GM12878 (cell line): Measurements from ENCODE around the gene RASAL1. TPM values are rescaled to one million over a fixed set of nuclear protein-coding genes. Genes with fewer than 3 reads are reported as not detected.

Experiments
- ATAC-seq: fragments of 200-7000 bp; cut with Tn5 transposase; 3 replicates; pipeline ENCODE4 v1.9.1; 2020; ENCODE audit warnings: mild to moderate bottlenecking, moderate library complexity
- BruUV-seq: library from RNA; stranded (reverse); fragments of 400-500 nt; replicated peaks from 2 replicates; lab custom pipeline; 2021; lab: Mats Ljungman, UMichigan
- CTCF ChIA-PET: fragments of 300-600 bp; sonication (Branson Sonifier 250); formaldehyde crosslinking; extraction: SDS; loops from one replicate; lab custom pipeline; 2021; ENCODE audit warnings: inconsistent platforms; lab: Yijun Ruan, JAX
- POLR2A ChIA-PET: fragments of 350-600 bp; formaldehyde crosslinking; extraction: SDS; loops from one replicate; lab custom pipeline; 2021; ENCODE audit warnings: inconsistent platforms; lab: Charles Lee
- RAD21 ChIA-PET: fragments of 300-600 bp; sonication (Branson Sonifier 250); formaldehyde crosslinking; loops from one replicate; lab custom pipeline; 2023; ENCODE audit warnings: antibody characterized with exemption; ENCODE audit not compliant: unreplicated experiment; lab: Charles Lee
- SMC1A ChIA-PET: fragments of 300-600 bp; sonication (Branson Sonifier 250); formaldehyde crosslinking; loops from one replicate; lab custom pipeline; 2023; ENCODE audit not compliant: unreplicated experiment, uncharacterized antibody; lab: Charles Lee
- DNase-seq: peaks from one replicate; pipeline ENCODE4 v3.0.0-alpha.2; 2011; ENCODE audit warnings: low read depth, low spot score
- FAIRE-seq: peaks from 3 replicates; lab custom pipeline; 2011; peaks lifted over from hg19 to GRCh38; lab: Jason Lieb, UNC
- H2AFZ ChIP-seq: 2 replicates; pipeline ENCODE4 v1.6.0; 2011; ENCODE audit warnings: low read depth, low read length, control low read depth; ENCODE audit not compliant: control insufficient read depth
- H3K27ac ChIP-seq: 2 replicates; pipeline ENCODE4 v1.5.1; 2011; ENCODE audit warnings: control low read depth; ENCODE audit not compliant: control insufficient read depth, insufficient read depth
- H3K27me3 ChIP-seq, 2 experiments: replicated peaks in 1 of 2; 2 replicates each; pipeline versions ENCODE4 v1.6.0 to v1.6.1; 2011; ENCODE audit warnings: low read length in 1 of 2; ENCODE audit not compliant: control insufficient read depth in 2 of 2, insufficient read depth in 2 of 2
- H3K36me3 ChIP-seq, 2 experiments: 2 replicates each; pipeline ENCODE4 v1.5.1; 2011; ENCODE audit warnings: low read length in 1 of 2; ENCODE audit not compliant: control insufficient read depth in 2 of 2, insufficient read depth in 2 of 2
- H3K4me1 ChIP-seq: 2 replicates; pipeline ENCODE4 v1.6.1; 2011; ENCODE audit warnings: mild to moderate bottlenecking, low read length, moderate library complexity, mixed read lengths; ENCODE audit not compliant: control insufficient read depth, insufficient read depth
- H3K4me2 ChIP-seq: 2 replicates; pipeline ENCODE4 v1.6.0; 2011; ENCODE audit warnings: control low read depth; ENCODE audit not compliant: control insufficient read depth, insufficient read depth
- H3K4me3 ChIP-seq: fragments of 200-600 bp; sonication (generic); 2 replicates; pipeline ENCODE4 v1.5.1; 2016
- H3K79me2 ChIP-seq: 2 replicates; pipeline ENCODE4 v1.6.0; 2011; ENCODE audit warnings: low read length; ENCODE audit not compliant: control insufficient read depth, insufficient read depth
- H3K9ac ChIP-seq: 2 replicates; pipeline ENCODE4 v1.8.0; 2011; ENCODE audit warnings: low read length, control low read depth, mixed read lengths; ENCODE audit not compliant: control insufficient read depth, insufficient read depth
- H3K9me3 ChIP-seq: replicated peaks from 3 replicates; pipeline ENCODE4 v1.5.1; 2011; ENCODE audit warnings: mild to moderate bottlenecking, low read length; ENCODE audit not compliant: control insufficient read depth, insufficient read depth
- H4K20me1 ChIP-seq: 2 replicates; pipeline ENCODE4 v1.6.0; 2011; ENCODE audit not compliant: control insufficient read depth, insufficient read depth
- ATF3 ChIP-seq: IDR thresholded peaks from 2 replicates; pipeline ENCODE4 v1.6.1; 2011; ENCODE audit warnings: low read depth, mild to moderate bottlenecking, low read length, moderate library complexity, borderline replicate concordance; ENCODE audit errors: extremely low read depth
- ATF7 ChIP-seq: fragments of 450-650 bp; IDR thresholded peaks from 2 replicates; pipeline ENCODE4 v1.6.1; 2016; ENCODE audit warnings: low read depth, mild to moderate bottlenecking
- CEBPB ChIP-seq, 2 experiments: fragments of 150-350 bp in 1 of 2; IDR thresholded peaks; 2 replicates each; pipeline ENCODE4 v1.6.1; 2012 to 2014; ENCODE audit warnings: low read depth in 2 of 2, low read length in 2 of 2, borderline replicate concordance in 1 of 2, inconsistent platforms in 1 of 2
- HCFC1 ChIP-seq: fragments of 150-350 bp; IDR thresholded peaks from 2 replicates; pipeline ENCODE4 v1.6.1; 2014; ENCODE audit warnings: low read length
- IKZF2 ChIP-seq, 2 experiments: fragments of 450-650 bp; IDR thresholded peaks; 2 replicates each; pipeline ENCODE4 v1.6.1; 2017; ENCODE audit warnings: mild to moderate bottlenecking in 2 of 2, moderate library complexity in 2 of 2
- MTA2 ChIP-seq: fragments of 450-650 bp; IDR thresholded peaks from 2 replicates; pipeline ENCODE4 v1.6.1; 2016; ENCODE audit warnings: low read depth, mild to moderate bottlenecking, moderate library complexity
- NBN ChIP-seq: fragments of 450-650 bp; IDR thresholded peaks from 2 replicates; pipeline ENCODE4 v1.6.1; 2016
- NKRF ChIP-seq: fragments of 450-650 bp; conservative IDR thresholded peaks from 2 replicates; pipeline ENCODE4 v1.6.1; 2017; ENCODE audit warnings: mild to moderate bottlenecking, moderate library complexity
- REST ChIP-seq: IDR thresholded peaks from 2 replicates; pipeline ENCODE4 v1.6.1; 2012; ENCODE audit warnings: mild to moderate bottlenecking, low read depth, low read length
- RFX5 ChIP-seq: IDR thresholded peaks from 2 replicates; pipeline ENCODE4 v1.6.1; 2011; ENCODE audit warnings: low read depth, low read length, improper control_type of control experiment
- SIX5 ChIP-seq: IDR thresholded peaks from 2 replicates; pipeline ENCODE4 v1.6.1; 2011; ENCODE audit warnings: mild to moderate bottlenecking, low read depth, low read length, moderate library complexity; ENCODE audit not compliant: severe bottlenecking
- TARDBP ChIP-seq: IDR thresholded peaks from 2 replicates; pipeline ENCODE4 v1.6.1; 2016; ENCODE audit warnings: borderline replicate concordance
- USF2 ChIP-seq: IDR thresholded peaks from 2 replicates; pipeline ENCODE4 v1.6.1; 2011; ENCODE audit warnings: low read depth, low read length, improper control_type of control experiment, borderline replicate concordance
- ZBTB11 ChIP-seq: fragments of 450-650 bp; formaldehyde crosslinking; IDR thresholded peaks from 2 replicates; pipeline ENCODE4 v1.5.0; 2022; ENCODE audit warnings: mild to moderate bottlenecking, missing genetic modification characterization
- ZZZ3 ChIP-seq: IDR thresholded peaks from 2 replicates; pipeline ENCODE4 v1.6.1; 2011; ENCODE audit warnings: low read depth; ENCODE audit not compliant: control insufficient read depth, insufficient read length
- WGBS: methylation state at CpG from one replicate; pipeline ENCODE4 v1.1.6; 2016; ENCODE audit warnings: low lambda C conversion rate; ENCODE audit not compliant: insufficient replicate concordance, insufficient coverage; ENCODE audit errors: missing lambda C conversion rate; 5-methylcytosine and 5-hydroxymethylcytosine counted together
- in situ Hi-C: fragments of 300-500 bp; cut with MboI; formaldehyde crosslinking; loops from 9 replicates; pipeline ENCODE4 v1.14.3; 2018; ENCODE audit warnings: mixed read lengths
- intact Hi-C: fragments of 100-400 bp; cut with micrococcal nuclease; formaldehyde crosslinking; loops from one replicate; pipeline ENCODE4 v1.14.2; 2022; ENCODE audit not compliant: unreplicated experiment
- polyA plus RNA-seq, 11 experiments: library from polyadenylated mRNA; depleted of rRNA in 4 of 11; unstranded in 6 of 11; stranded (reverse) in 5 of 11; fragments of >200 nt; fragmentation: Nextera tagmentation in 4 of 11; fragmentation: Illumina TruSeq in 1 of 11; extraction: Ambion mirVana in 4 of 11; extraction: Trizol in 1 of 11; gene quantifications; 1 replicate in 1 of 11; 2 replicates in 10 of 11; pipeline versions ENCODE4 v1.2.1 to v1.2.3, GENCODE V29; 2011 to 2016; ENCODE audit warnings: inconsistent platforms in 2 of 11, missing spikeins in 2 of 11, low read depth in 1 of 11
- total RNA-seq, 4 experiments: library from RNA; depleted of rRNA in 3 of 4; stranded (reverse); fragments of >200 nt in 3 of 4; fragmentation: Illumina TruSeq in 1 of 4; extraction: Trizol in 1 of 4; gene quantifications; 2 replicates each; pipeline versions ENCODE4 v1.2.1 to v1.2.3, GENCODE V29; 2013 to 2021

The RASAL1 gene
- total and polyA plus RNA-seq, 10 of the 15 experiments (the other 5 are each of a cell fraction or from before 2014, with no cell fraction given) = 0.12 to 1.0 (median 0.52) TPM; not detected in 6

GRCh38 chr12:113108308-113108707 lies 27.3 kb downstream of the RASAL1 start:
- intact Hi-C loops (loop anchor here (5.0 kb wide), 1 partner anchor 44 kb away; no protein-coding TSS in a partner anchor), in situ Hi-C loops (no loop called here)
- Histone ChIP-seq H3K27me3 (no peaks in the 10 kb centered on the region; a peak in 1 of 4 replicates), H3K27ac (no peak overlapping the region), H4K20me1 (no peaks in the 10 kb centered on the region), H3K36me3 (no peaks in the 10 kb centered on the region), H3K9me3 (no peaks in the 10 kb centered on the region), H2AFZ (no peak overlapping the region), H3K4me2 (no peak overlapping the region), H3K9ac (no peak overlapping the region), H3K4me1 (peaks cover 5% of the 10 kb centered on the region; the same call in 1 of the 2 replicates), H3K4me3 (no peak overlapping the region), H3K79me2 (no peaks in the 10 kb centered on the region)
- RAD21 ChIA-PET = no interaction called here
- no peak for ATAC-seq
- SMC1A ChIA-PET = interaction anchor here (2.2 kb wide), 1 partner anchor 65 kb away, joined by 6 read pairs; no protein-coding TSS in a partner anchor
- CTCF ChIA-PET = no interaction called here
- 72% methylated on average over 4 of the region's 4 CpGs for WGBS
- DNase-seq = no peak
- no peak for FAIRE-seq
- BruUV-seq = no TSS peak
- POLR2A ChIA-PET = no interaction called here
- no peak for TF ChIP-seq HCFC1
- TF ChIP-seq ATF7 = no peak
- no peak for TF ChIP-seq ZBTB11 (CRISPR knock-in tag)
- TF ChIP-seq RFX5 = no peak
- no peak for TF ChIP-seq NBN
- no peak for TF ChIP-seq ATF3
- no peak for TF ChIP-seq SIX5
- no peak for TF ChIP-seq MTA2
- TF ChIP-seq IKZF2 (IDR thresholded peaks at IDR 0.05) = no peak
- TF ChIP-seq REST = no peak
- no peak for TF ChIP-seq USF2
- no peak for TF ChIP-seq ZZZ3
- no peak for TF ChIP-seq TARDBP
- TF ChIP-seq NKRF = no peak
- no peak for TF ChIP-seq CEBPB (IDR thresholded peaks at IDR 0.05; ENCODE audit: borderline replicate concordance in 1 of 2, low read depth in 2 of 2, low read length in 2 of 2)
